Spleen (tissue), 11 donors: ENCODE results near the gene MRPL38. TPM values are rescaled to one million over a fixed set of nuclear protein-coding genes. Genes with fewer than 3 reads are reported as not detected.

ENCODE experiments used
- DNase-seq: peaks from one replicate; pipeline ENCODE4 v3.0.0-alpha.2; 2020
- H3K27ac ChIP-seq, 8 donors: fragments of 200-600 bp; sonication (generic) in 7 of 8; 1 replicate in 4 of 8; 2 replicates in 4 of 8; pipeline versions ENCODE4 v1.5.0 to v1.8.0; 2016 to 2021; ENCODE audit warnings: inconsistent platforms in 4 of 8, mild to moderate bottlenecking in 4 of 8, moderate library complexity in 1 of 8
- H3K27me3 ChIP-seq, 7 donors: fragments of 200-600 bp; sonication (generic) in 6 of 7; replicated peaks in 1 of 7; 1 replicate in 4 of 7; 2 replicates in 3 of 7; pipeline versions ENCODE4 v1.5.0 to v1.8.0; 2016 to 2021; ENCODE audit warnings: inconsistent platforms in 3 of 7, mild to moderate bottlenecking in 1 of 7
- H3K36me3 ChIP-seq, 6 donors: fragments of 200-600 bp; sonication (generic) in 5 of 6; 1 replicate in 4 of 6; 2 replicates in 2 of 6; pipeline versions ENCODE4 v1.5.0 to v1.8.0; 2016 to 2021; ENCODE audit warnings: inconsistent platforms in 2 of 6
- H3K4me1 ChIP-seq, 6 donors: fragments of 200-600 bp; sonication (generic) in 5 of 6; 1 replicate in 3 of 6; 2 replicates in 3 of 6; pipeline versions ENCODE4 v1.5.0 to v1.8.0; 2016 to 2021; ENCODE audit warnings: inconsistent platforms in 3 of 6
- H3K4me3 ChIP-seq, 8 donors: fragments of 200-600 bp; sonication (generic) in 7 of 8; 1 replicate in 4 of 8; 2 replicates in 4 of 8; pipeline versions ENCODE4 v1.5.0 to v1.8.0; 2016 to 2021; ENCODE audit warnings: inconsistent platforms in 4 of 8, mild to moderate bottlenecking in 4 of 8, moderate library complexity in 2 of 8
- H3K9me3 ChIP-seq, 8 donors: fragments of 200-600 bp; sonication (generic) in 7 of 8; 1 replicate in 4 of 8; 2 replicates in 4 of 8; pipeline versions ENCODE4 v1.5.0 to v1.8.0; 2016 to 2021; ENCODE audit warnings: inconsistent platforms in 4 of 8
- POLR2A ChIP-seq, 3 donors: fragments of 450-650 bp; IDR thresholded peaks; one replicate each; pipeline ENCODE4 v1.5.1; 2017; ENCODE audit warnings: antibody characterized with exemption in 3 of 3, mild to moderate bottlenecking in 1 of 3
- POLR2AphosphoS5 ChIP-seq, 3 donors: sonication (generic); formaldehyde crosslinking; IDR thresholded peaks; one replicate each; pipeline ENCODE4 v1.5.1; 2017; ENCODE audit warnings: antibody characterized with exemption in 3 of 3
- WGBS, 5 donors: extraction: QIAGEN DNeasy Blood & Tissue Kit in 3 of 5; methylation state at CpG; one replicate each; pipeline versions ENCODE4 v1.1.5 to v1.1.7; 2013 to 2018; 5-methylcytosine and 5-hydroxymethylcytosine counted together
- intact Hi-C: fragments of 100-400 bp; cut with DNase I; formaldehyde crosslinking; loops from one replicate; pipeline ENCODE4 v1.15.0; 2023; ENCODE audit warnings: low total_unique reads
- polyA plus RNA-seq, 3 donors: library from polyadenylated mRNA; stranded (reverse); fragments of 200-250 nt; gene quantifications; one replicate each; pipeline ENCODE4 v1.2.1, GENCODE V29; 2013
- total RNA-seq, 7 donors: library from RNA; depleted of rRNA in 3 of 7; stranded (reverse); fragments of >200 nt in 3 of 7; fragmentation: NEBNext Ultra II Directional in 4 of 7; extraction: Animal tissue kit (Norgen Biotek cat#: 25700) in 4 of 7; gene quantifications; one replicate each; pipeline versions ENCODE4 v1.1.0 to v1.2.1, GENCODE V29; 2016 to 2021
- TF ChIP-seq, protein P1 (sequence below), 11 experiments: fragments of 200-600 bp in 7 of 11; fragments of 450-650 bp in 4 of 11; sonication (generic) in 4 of 11; IDR thresholded peaks in 8 of 11; conservative IDR thresholded peaks in 3 of 11; 1 replicate in 7 of 11; 2 replicates in 4 of 11; pipeline versions ENCODE4 v1.4.0 to v1.8.0; 2016 to 2021; ENCODE audit warnings: antibody characterized with exemption in 11 of 11, inconsistent platforms in 4 of 11, mild to moderate bottlenecking in 1 of 11
- donor health status: healthy with polysubstance abuse.
- donor health status: DM: no; HTN: no; CAD: no; lungs with moderate emphysema.
- donor health status: DM: no; HTN: no; CAD: no.
- donor health status: Bipolar disorder and iron deficiency.
- donor health status: healthy.
- donor health status: DM: no; HTN: no; CAD: no.
- donor health status: DM: yes; HTN: yes; CAD: no.

The MRPL38 gene
- total and polyA plus RNA-seq, 10 donors: 40.1 to 90.6 (median 76.6) TPM

DNA sequence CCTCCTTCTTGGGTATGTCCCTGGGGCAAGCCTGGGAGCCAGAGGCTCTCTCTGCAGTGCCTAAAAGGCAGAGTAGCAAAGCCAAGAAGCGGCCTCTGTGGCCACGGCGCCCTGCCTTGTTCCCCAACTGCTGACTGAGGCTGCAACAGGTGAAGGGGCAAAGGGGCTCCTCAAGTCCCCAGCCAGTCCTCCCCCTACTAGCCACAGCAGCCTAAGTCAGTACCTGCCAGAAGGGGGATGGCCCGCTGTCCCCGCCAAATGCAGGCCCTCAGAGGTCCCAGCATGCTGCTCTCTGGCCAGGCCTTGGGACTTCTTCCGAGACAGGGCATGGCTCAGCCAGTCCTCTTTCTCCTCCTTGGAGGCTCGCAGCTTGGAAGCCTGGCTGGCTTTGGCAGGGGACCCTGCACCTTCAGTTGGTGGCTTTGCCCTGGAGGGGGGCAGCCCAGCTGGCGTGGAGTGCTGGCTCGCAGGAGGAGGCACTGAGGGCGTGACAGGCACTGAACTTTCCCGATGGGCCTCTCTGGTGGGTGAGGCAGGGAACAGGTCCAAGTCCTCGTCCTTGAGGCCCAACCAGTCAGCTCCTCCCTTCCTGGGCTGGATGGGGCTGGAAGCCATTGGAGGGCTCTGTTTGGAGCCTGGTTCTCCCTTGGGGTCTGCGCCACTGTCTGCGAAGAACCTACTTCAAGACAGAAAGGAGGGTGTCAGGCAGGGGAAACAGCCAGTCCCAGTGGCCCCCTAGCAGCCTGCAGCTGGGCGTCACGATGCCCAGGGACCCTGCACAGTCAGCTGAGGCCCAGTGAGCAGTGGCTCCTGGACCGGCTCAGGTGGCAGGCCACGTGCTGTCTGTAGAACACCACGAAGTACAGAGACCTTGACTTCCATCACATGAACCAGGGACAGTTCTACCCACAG is 18.5 kb upstream of the MRPL38 start:
- Histone ChIP-seq H3K27ac (peak overlapping the region in 6 of 8 donors; percentile 9 to 42 (median 19)), H3K4me1 (peaks cover 0 to 21% (median 14%) of the 10 kb centered on the region in 6 donors), H3K9me3 (no peaks in the 10 kb centered on the region), H3K4me3 (no peak overlapping the region), H3K27me3 (no peaks in the 10 kb centered on the region), H3K36me3 (peaks cover 0 to 56% (median 0%) of the 10 kb centered on the region in 6 donors)
- no peak for DNase-seq
- TF ChIP-seq POLR2AphosphoS5 (IDR thresholded peaks at IDR 0.05): peak in 1 of 3 donors; percentile 15
- no peak for TF ChIP-seq POLR2A (IDR thresholded peaks at IDR 0.05)
- TF ChIP-seq, protein P1, sequence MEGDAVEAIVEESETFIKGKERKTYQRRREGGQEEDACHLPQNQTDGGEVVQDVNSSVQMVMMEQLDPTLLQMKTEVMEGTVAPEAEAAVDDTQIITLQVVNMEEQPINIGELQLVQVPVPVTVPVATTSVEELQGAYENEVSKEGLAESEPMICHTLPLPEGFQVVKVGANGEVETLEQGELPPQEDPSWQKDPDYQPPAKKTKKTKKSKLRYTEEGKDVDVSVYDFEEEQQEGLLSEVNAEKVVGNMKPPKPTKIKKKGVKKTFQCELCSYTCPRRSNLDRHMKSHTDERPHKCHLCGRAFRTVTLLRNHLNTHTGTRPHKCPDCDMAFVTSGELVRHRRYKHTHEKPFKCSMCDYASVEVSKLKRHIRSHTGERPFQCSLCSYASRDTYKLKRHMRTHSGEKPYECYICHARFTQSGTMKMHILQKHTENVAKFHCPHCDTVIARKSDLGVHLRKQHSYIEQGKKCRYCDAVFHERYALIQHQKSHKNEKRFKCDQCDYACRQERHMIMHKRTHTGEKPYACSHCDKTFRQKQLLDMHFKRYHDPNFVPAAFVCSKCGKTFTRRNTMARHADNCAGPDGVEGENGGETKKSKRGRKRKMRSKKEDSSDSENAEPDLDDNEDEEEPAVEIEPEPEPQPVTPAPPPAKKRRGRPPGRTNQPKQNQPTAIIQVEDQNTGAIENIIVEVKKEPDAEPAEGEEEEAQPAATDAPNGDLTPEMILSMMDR (IDR thresholded peaks at IDR 0.05 in 8 of 11, conservative IDR thresholded peaks at IDR 0.05 in 3 of 11): no peak
- intact Hi-C loops: no loop called here
- WGBS, 5 donors: 74 to 85% (median 82%) methylated on average over 16 to 19 of the region's 19 CpGs

DNA sequence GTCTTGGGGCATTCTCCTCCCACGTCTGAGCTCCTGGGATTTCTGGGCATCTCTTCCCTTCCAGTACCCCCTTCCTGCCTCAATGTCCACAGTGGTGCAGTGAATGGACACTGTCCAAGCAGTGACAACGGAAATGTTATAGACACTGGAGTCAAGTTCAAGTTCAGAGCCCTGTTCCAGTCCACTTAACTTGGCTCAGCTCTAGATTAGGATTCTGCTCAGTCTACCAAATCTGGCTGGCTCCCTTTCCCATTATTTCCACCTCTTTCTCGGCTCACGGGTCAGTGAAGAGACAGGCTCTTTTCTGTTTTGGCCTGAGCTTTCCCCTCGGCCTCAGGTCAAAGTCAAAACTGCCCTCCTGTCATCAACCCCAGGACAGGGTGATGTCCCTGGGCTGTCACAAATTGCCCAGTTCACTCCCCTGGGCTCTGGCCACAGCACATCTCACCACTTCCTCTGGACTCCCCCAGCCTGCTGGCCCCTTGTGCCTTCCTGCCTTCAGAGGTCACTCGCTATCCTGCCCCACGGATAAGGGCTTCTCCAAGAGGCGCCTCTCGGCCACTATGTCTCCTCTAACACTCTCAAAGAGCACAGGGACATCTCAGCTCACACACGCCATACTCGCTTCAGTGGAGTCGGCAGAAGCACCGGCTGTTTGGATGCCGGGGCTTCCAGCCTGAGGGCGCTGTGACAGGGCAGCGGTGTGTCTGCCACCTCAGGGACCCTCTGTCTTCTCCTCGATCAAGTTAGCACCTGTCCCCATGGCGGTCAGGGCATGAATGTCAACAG is 17.7 kb upstream of the MRPL38 start:
- Histone ChIP-seq H3K9me3 (no peaks in the 10 kb centered on the region), H3K4me1 (peaks cover 0 to 24% (median 16%) of the 10 kb centered on the region in 6 donors), H3K27ac (peak overlapping the region in 5 of 8 donors; percentile 9 to 42 (median 20)), H3K4me3 (no peak overlapping the region), H3K27me3 (no peaks in the 10 kb centered on the region), H3K36me3 (peaks cover 0 to 65% (median 0%) of the 10 kb centered on the region in 6 donors)
- WGBS, 5 donors: 74 to 93% (median 84%) methylated on average over 17 to 18 of the region's 18 CpGs
- TF ChIP-seq POLR2AphosphoS5 (IDR thresholded peaks at IDR 0.05) (peak; percentile 18 to 40 (median 23)), POLR2A (IDR thresholded peaks at IDR 0.05) (no peak)
- intact Hi-C loops: no loop called here
- no peak for DNase-seq

GRCh38 chr17:75921596-75921995 is 16.9 kb upstream of the MRPL38 start:
- 95 to 100% (median 97%) methylated on average over 13 to 15 of the region's 15 CpGs for WGBS, 5 donors
- Histone ChIP-seq H3K36me3 (peaks cover 0 to 65% (median 0%) of the 10 kb centered on the region in 6 donors), H3K27ac (peak overlapping the region in 2 of 8 donors; percentile 18 to 38), H3K9me3 (no peaks in the 10 kb centered on the region), H3K27me3 (no peaks in the 10 kb centered on the region), H3K4me3 (no peak overlapping the region), H3K4me1 (peaks cover 0 to 25% (median 16%) of the 10 kb centered on the region in 6 donors)
- no peak for TF ChIP-seq POLR2AphosphoS5 (IDR thresholded peaks at IDR 0.05)
- TF ChIP-seq, protein P1 (IDR thresholded peaks at IDR 0.05 in 8 of 11, conservative IDR thresholded peaks at IDR 0.05 in 3 of 11): no peak
- TF ChIP-seq POLR2A (IDR thresholded peaks at IDR 0.05): no peak
- DNase-seq: no peak
- intact Hi-C loops: no loop called here

DNA sequence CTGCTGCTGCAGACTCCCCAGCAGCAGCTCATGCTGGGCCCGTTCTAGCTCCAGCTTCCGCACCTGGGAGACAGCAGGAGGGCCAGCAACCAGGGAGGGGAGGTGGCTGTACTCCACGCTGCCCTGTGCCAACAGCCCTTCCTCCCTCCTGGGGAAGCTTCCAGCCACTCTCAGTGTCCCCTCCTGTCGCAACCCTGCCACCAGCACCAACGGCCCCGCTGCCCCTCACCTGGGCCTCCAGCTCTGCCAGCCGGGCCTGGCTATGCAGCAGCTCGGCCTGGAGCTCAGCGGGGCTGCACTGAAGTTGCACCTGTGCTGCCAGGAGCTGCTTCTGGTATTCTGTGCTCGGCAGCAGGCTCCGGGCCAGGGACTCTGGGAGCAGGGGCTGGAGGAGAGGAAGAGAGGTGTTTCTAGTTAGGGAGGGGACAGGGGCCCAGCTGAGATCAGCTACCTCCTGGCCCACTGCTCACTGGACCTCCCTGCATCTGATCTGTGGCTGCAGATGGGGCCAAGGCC is 15.4 kb upstream of the MRPL38 start:
- TF ChIP-seq, protein P1 (IDR thresholded peaks at IDR 0.05 in 8 of 11, conservative IDR thresholded peaks at IDR 0.05 in 3 of 11): no peak
- TF ChIP-seq POLR2A (IDR thresholded peaks at IDR 0.05) (no peak), POLR2AphosphoS5 (IDR thresholded peaks at IDR 0.05) (no peak)

More for the DNA sequence above, 15.4 kb upstream of the MRPL38 start:
- intact Hi-C loops: no loop called here
- no peak overlapping the region for H3K27ac ChIP-seq
- H3K36me3 ChIP-seq: peaks cover 0 to 51% (median 0%) of the 10 kb centered on the region in 6 donors
- peaks cover 0 to 25% (median 16%) of the 10 kb centered on the region in 6 donors for H3K4me1 ChIP-seq
- WGBS, 5 donors: 84 to 98% (median 93%) methylated on average over 8 to 11 of the region's 11 CpGs
- no peaks in the 10 kb centered on the region for H3K27me3 ChIP-seq
- no peak overlapping the region for H3K4me3 ChIP-seq
- no peaks in the 10 kb centered on the region for H3K9me3 ChIP-seq
- DNase-seq: no peak
